Measurements from ENCODE around the gene NUDT19.
"Not testable (repeated sequence)": the region's sequence is repeated elsewhere in the genome, so short reads cannot be mapped to it uniquely, and the experiment has no call there.

The NUDT19 gene

GRCh38 chr19:32719611-32720059, 28.0 kb downstream of the NUDT19 start, which contains the start of gene TDRD12:
TDRD12 (plus strand) TSS chr19:32719767; CDS start chr19:32720073, 306 bp downstream.
- TF ChIP-seq CTCF (IDR thresholded peaks at IDR 0.05), result no peak
- H3K4me3 ChIP-seq, result no peak within 1 kb of the TSS
- DNase-seq (ENCODE audit: low spot score), result no peak
- no peak within 1 kb of the TSS for H3K27ac ChIP-seq

- DNase-seq (ENCODE audit: low spot score), result no peak
- H3K4me3 ChIP-seq, result no peak overlapping the region
- no peak for TF ChIP-seq CTCF (IDR thresholded peaks at IDR 0.05)
- H3K27ac ChIP-seq, result no peak overlapping the region
Measured at GRCh38 chr19:32720216-32720935, 28.8 kb downstream of the NUDT19 start.

GRCh38 chr19:32720936-32721250, 29.3 kb downstream of the NUDT19 start:
- DNase-seq (ENCODE audit: low spot score), result no peak
- TF ChIP-seq CTCF (IDR thresholded peaks at IDR 0.05), result no peak
- Histone ChIP-seq H3K27ac (no peak overlapping the region), H3K4me3 (no peak overlapping the region)

GRCh38 chr19:32735936-32736335, 44.3 kb downstream of the NUDT19 start:
- no peak for TF ChIP-seq CTCF (IDR thresholded peaks at IDR 0.05)
- Histone ChIP-seq H3K27ac (no peak overlapping the region), H3K4me3 (no peak overlapping the region)
- DNase-seq (ENCODE audit: low spot score), result no peak

- no peak overlapping the region for H3K4me3 ChIP-seq
- DNase-seq (ENCODE audit: low spot score), result no peak
- TF ChIP-seq CTCF (IDR thresholded peaks at IDR 0.05), result no peak
- no peak overlapping the region for H3K27ac ChIP-seq
Measured at GRCh38 chr19:32743021-32743420, 51.4 kb downstream of the NUDT19 start.

- TF ChIP-seq CTCF (IDR thresholded peaks at IDR 0.05), result no peak
- DNase-seq (ENCODE audit: low spot score), result no peak
Measured at GRCh38 chr19:32743447-32743846, 51.8 kb downstream of the NUDT19 start.

GRCh38 chr19:32744555-32745325, 53.1 kb downstream of the NUDT19 start:
- no peak overlapping the region for H3K4me3 ChIP-seq
- no peak for DNase-seq (ENCODE audit: low spot score)
- no peak for TF ChIP-seq CTCF (IDR thresholded peaks at IDR 0.05)
- no peak overlapping the region for H3K27ac ChIP-seq

More at GRCh38 chr19:32743447-32743846, 51.8 kb downstream of the NUDT19 start:
- Histone ChIP-seq H3K4me3 (no peak overlapping the region), H3K27ac (no peak overlapping the region)

- DNase-seq (ENCODE audit: low spot score); H3K4me3 ChIP-seq; H3K27ac ChIP-seq: not testable (repeated sequence)
Measured at GRCh38 chr19:32745594-32746251, 54.1 kb downstream of the NUDT19 start.

- not testable (repeated sequence) for DNase-seq (ENCODE audit: low spot score); H3K4me3 ChIP-seq; H3K27ac ChIP-seq
Measured at GRCh38 chr19:32746631-32747196, 55.1 kb downstream of the NUDT19 start.
